HepG2 (cell line): ENCODE measurements around the gene RPLP1. TPM values are rescaled to one million over a fixed set of nuclear protein-coding genes. Genes with fewer than 3 reads are reported as not detected.

Experiments
- ATAC-seq: fragments of 200-7000 bp; cut with Tn5 transposase; 3 replicates; pipeline ENCODE4 v1.9.1; 2020; ENCODE audit warnings: mild to moderate bottlenecking, moderate library complexity
- BruUV-seq: library from RNA; stranded (reverse); fragments of 400-500 nt; replicated peaks from 2 replicates; lab custom pipeline; 2021; lab: Mats Ljungman, UMichigan
- CTCF ChIA-PET: fragments of 300-600 bp; formaldehyde crosslinking; extraction: SDS; loops from one replicate; lab custom pipeline; 2021; ENCODE audit warnings: low total read pairs, inconsistent platforms, low intra/inter-chr PET ratio; lab: Yijun Ruan, JAX
- POLR2A ChIA-PET: fragments of 350-600 bp; sonication (Branson Sonifier 250); formaldehyde crosslinking; loops from one replicate; lab custom pipeline; 2020; ENCODE audit warnings: antibody characterized with exemption, inconsistent platforms; lab: Yijun Ruan, JAX
- DNase-seq: peaks from one replicate; pipeline ENCODE4 v3.0.0-alpha.2; 2015; ENCODE audit warnings: low spot score
- FAIRE-seq: peaks from 3 replicates; lab custom pipeline; 2011; peaks lifted over from hg19 to GRCh38; lab: Jason Lieb, UNC
- H2AFZ ChIP-seq: one replicate; pipeline ENCODE4 v1.6.1; 2011; ENCODE audit warnings: low read length, inconsistent platforms
- H3K27ac ChIP-seq: fragments of 300-600 bp; 3 replicates; pipeline ENCODE4 v1.8.0; 2011; ENCODE audit warnings: mixed run types, mild to moderate bottlenecking, mixed read lengths, low read length, inconsistent platforms; ENCODE audit not compliant: insufficient read depth; ENCODE audit errors: extremely low read length
- H3K27me3 ChIP-seq, 2 experiments: fragments of 200-600 bp in 1 of 2; 2 replicates in 1 of 2; 3 replicates in 1 of 2; pipeline versions ENCODE4 v1.6.0 to v1.8.0; 2011; ENCODE audit warnings: low read length in 2 of 2, mild to moderate bottlenecking in 2 of 2, moderate library complexity in 2 of 2, inconsistent platforms in 1 of 2; ENCODE audit not compliant: insufficient read depth in 2 of 2, control insufficient read depth in 1 of 2
- H3K36me3 ChIP-seq, 2 experiments: fragments of 200-600 bp in 1 of 2; replicated peaks in 1 of 2; 2 replicates in 1 of 2; 3 replicates in 1 of 2; pipeline versions ENCODE4 v1.5.1 to v1.8.0; 2011; ENCODE audit warnings: low read length in 2 of 2, inconsistent platforms in 1 of 2; ENCODE audit not compliant: insufficient read depth in 2 of 2, control insufficient read depth in 1 of 2
- H3K4me1 ChIP-seq: 2 replicates; pipeline ENCODE4 v1.5.1; 2012; ENCODE audit warnings: low read length, inconsistent platforms; ENCODE audit not compliant: insufficient read depth
- H3K4me2 ChIP-seq: 2 replicates; pipeline ENCODE4 v1.6.0; 2011; ENCODE audit warnings: low read depth, low read length, inconsistent platforms
- H3K4me3 ChIP-seq, 3 experiments: fragments of 200-600 bp in 1 of 3; sonication (generic), shearing (Covaris generic) in 1 of 3; replicated peaks in 1 of 3; 2 replicates each; pipeline ENCODE4 v1.5.1; 2011 to 2016; ENCODE audit warnings: low read length in 3 of 3, inconsistent platforms in 2 of 3, low read depth in 2 of 3, mild to moderate bottlenecking in 2 of 3, control low read depth in 1 of 3, mixed read lengths in 1 of 3; ENCODE audit not compliant: insufficient read depth in 1 of 3
- H3K79me2 ChIP-seq: one replicate; pipeline ENCODE4 v1.6.1; 2011; ENCODE audit warnings: low read length, inconsistent platforms; ENCODE audit not compliant: insufficient read depth
- H3K9ac ChIP-seq: 2 replicates; pipeline ENCODE4 v1.6.0; 2011; ENCODE audit warnings: mild to moderate bottlenecking, low read depth, low read length, inconsistent platforms; ENCODE audit not compliant: insufficient read depth
- H3K9me3 ChIP-seq: 2 replicates; pipeline ENCODE4 v1.5.1; 2012; ENCODE audit warnings: mild to moderate bottlenecking, low read length
- H4K20me1 ChIP-seq: 2 replicates; pipeline ENCODE4 v1.6.0; 2011; ENCODE audit warnings: inconsistent platforms, mild to moderate bottlenecking, low read length, moderate library complexity; ENCODE audit not compliant: insufficient read depth
- CEBPB ChIP-seq: IDR thresholded peaks from 2 replicates; pipeline ENCODE4 v1.6.1; 2011; ENCODE audit warnings: low read depth, low read length, improper control_type of control experiment, borderline replicate concordance
- FOXA1 ChIP-seq, 2 experiments: fragments of 450-650 bp in 1 of 2; sonication (generic) in 1 of 2; formaldehyde crosslinking in 1 of 2; IDR thresholded peaks; 2 replicates each; pipeline versions ENCODE4 v1.4.0 to v1.6.1; 2016 to 2020; ENCODE audit warnings: missing genetic modification reagents in 1 of 2
- NCOR1 ChIP-seq: fragments of 200-600 bp; sonication (generic); IDR thresholded peaks from 2 replicates; pipeline ENCODE4 v1.7.0; 2017; ENCODE audit warnings: antibody characterized with exemption, low read length, borderline replicate concordance
- PHF5A ChIP-seq: IDR thresholded peaks from one replicate; pipeline ENCODE4 v1.6.1; 2018; ENCODE audit warnings: low read depth, missing genetic modification reagents; ENCODE audit not compliant: unreplicated experiment
- ZBTB7B ChIP-seq: sonication (generic); formaldehyde crosslinking; IDR thresholded peaks from 2 replicates; pipeline ENCODE4 v1.4.0; 2020; ENCODE audit warnings: missing genetic modification reagents
- ZHX1 ChIP-seq: sonication (generic); formaldehyde crosslinking; IDR thresholded peaks from 2 replicates; pipeline ENCODE4 v1.8.1; 2022; ENCODE audit warnings: low read depth, mild to moderate bottlenecking, missing genetic modification reagents
- ZIK1 ChIP-seq: sonication (generic); formaldehyde crosslinking; IDR thresholded peaks from 2 replicates; pipeline ENCODE4 v1.5.0; 2020; ENCODE audit warnings: mild to moderate bottlenecking, low read depth, missing genetic modification reagents, borderline replicate concordance
- ZMYM4 ChIP-seq: sonication (generic); formaldehyde crosslinking; IDR thresholded peaks from 2 replicates; pipeline ENCODE4 v1.8.1; 2023; ENCODE audit warnings: mild to moderate bottlenecking, missing genetic modification reagents
- ZNF33A ChIP-seq: sonication (generic); formaldehyde crosslinking; IDR thresholded peaks from 2 replicates; pipeline ENCODE4 v1.5.1; 2020; ENCODE audit warnings: missing genetic modification reagents, mild to moderate bottlenecking, moderate library complexity, borderline replicate concordance
- ZNF549 ChIP-seq: sonication (generic); formaldehyde crosslinking; IDR thresholded peaks from 2 replicates; pipeline ENCODE4 v1.5.0; 2020; ENCODE audit warnings: missing genetic modification reagents
- ZNF552 ChIP-seq: sonication (generic); formaldehyde crosslinking; IDR thresholded peaks from 2 replicates; pipeline ENCODE4 v1.9.0; 2022; ENCODE audit warnings: missing genetic modification reagents, mild to moderate bottlenecking, borderline replicate concordance
- ZNF605 ChIP-seq: sonication (generic); formaldehyde crosslinking; IDR thresholded peaks from 2 replicates; pipeline ENCODE4 v1.8.0; 2022; ENCODE audit warnings: mild to moderate bottlenecking, missing genetic modification reagents
- WGBS: methylation state at CpG from one replicate; pipeline ENCODE4 v1.1.6; 2017; ENCODE audit warnings: low lambda C conversion rate; 5-methylcytosine and 5-hydroxymethylcytosine counted together
- in situ Hi-C: cut with HindIII; loops from 2 replicates; pipeline ENCODE4 v1.10.0; 2017; ENCODE audit warnings: low pct_unique_long_range_greater_than_20kb; ENCODE audit not compliant: extremely low pct_ligation_motif_present
- intact Hi-C: fragments of 100-400 bp; cut with micrococcal nuclease; formaldehyde crosslinking; loops from one replicate; pipeline ENCODE4 v1.10.0; 2022; ENCODE audit not compliant: unreplicated experiment
- polyA plus RNA-seq, 8 experiments: library from polyadenylated mRNA; depleted of rRNA in 3 of 8; stranded (reverse) in 7 of 8; unstranded in 1 of 8; fragments of >200 nt; fragmentation: Illumina TruSeq in 4 of 8; extraction: Trizol in 4 of 8; gene quantifications; 2 replicates each; pipeline versions ENCODE4 v1.2.1 to v1.2.3, GENCODE V29; 2011 to 2016; ENCODE audit warnings: low read depth in 4 of 8, missing spikeins in 1 of 8, mixed read lengths in 1 of 8; ENCODE audit not compliant: insufficient read depth in 1 of 8
- total RNA-seq, 5 experiments: library from RNA; depleted of rRNA; stranded (reverse); fragments of >200 nt; fragmentation: Illumina TruSeq; extraction: Trizol; gene quantifications; 2 replicates each; pipeline ENCODE4 v1.2.3, GENCODE V29; 2016; ENCODE audit warnings: low read depth in 1 of 5
- TF ChIP-seq, protein P1 (sequence below): sonication (generic); formaldehyde crosslinking; IDR thresholded peaks from 2 replicates; pipeline ENCODE4 v1.4.0; 2020; ENCODE audit warnings: mild to moderate bottlenecking, missing genetic modification reagents
- TF ChIP-seq, protein P2 (sequence below): sonication (generic); formaldehyde crosslinking; IDR thresholded peaks from 2 replicates; pipeline ENCODE4 v1.8.1; 2023; ENCODE audit warnings: missing genetic modification reagents, mild to moderate bottlenecking, borderline replicate concordance

The RPLP1 gene
- total and polyA plus RNA-seq, 2 of the 13 experiments (the other 11 are each of a cell fraction or from before 2014, with no cell fraction given) = 817 to 929 TPM

DNA sequence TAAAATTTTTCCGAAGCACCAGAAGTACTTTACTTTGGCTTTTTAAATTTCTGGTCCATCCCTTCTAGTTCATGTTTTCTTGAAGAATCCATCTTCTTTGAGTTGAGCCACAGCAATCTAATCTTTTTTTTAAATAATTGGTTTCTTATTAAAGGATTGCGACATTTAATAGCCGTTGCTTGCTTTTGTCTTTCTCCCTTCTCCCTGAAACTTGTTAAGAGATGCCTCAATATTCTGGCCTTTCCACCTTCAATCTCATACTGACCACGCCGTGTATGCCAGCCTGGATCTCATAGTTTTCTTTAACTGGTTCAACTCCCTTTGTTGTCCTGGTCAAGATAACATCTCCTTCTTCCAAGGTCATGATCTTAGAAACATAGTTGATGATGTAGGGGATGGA is 18.4 kb upstream of the RPLP1 start:
- FAIRE-seq = no peak
- in situ Hi-C loops (no loop called here), intact Hi-C loops (no loop called here)
- Histone ChIP-seq H3K27ac (no peak overlapping the region), H3K9me3 (no peaks in the 10 kb centered on the region), H3K4me2 (no peak overlapping the region), H3K9ac (no peak overlapping the region), H3K79me2 (no peaks in the 10 kb centered on the region), H2AFZ (no peak overlapping the region), H3K4me3 (no peak overlapping the region), H3K27me3 (no peaks in the 10 kb centered on the region), H3K4me1 (no peaks in the 10 kb centered on the region), H3K36me3 (peaks cover 13 to 58% of the 10 kb centered on the region in 2 experiments), H4K20me1 (no peaks in the 10 kb centered on the region)
- CTCF ChIA-PET = no interaction called here
- no TSS peak for BruUV-seq
- no peak for DNase-seq
- TF ChIP-seq ZHX1 (CRISPR knock-in tag) (no peak), CEBPB (peak; percentile 54)
- 98% methylated on average over 5 of the region's 5 CpGs for WGBS
- no peak for ATAC-seq
- POLR2A ChIA-PET = no interaction called here

GRCh38 chr15:69434679-69435078 is 17.9 kb upstream of the RPLP1 start:
- ChIA-PET CTCF (no interaction called here), POLR2A (no interaction called here)
- intact Hi-C loops (no loop called here), in situ Hi-C loops (no loop called here)
- Histone ChIP-seq H3K4me2 (no peak overlapping the region), H3K36me3 (peaks cover 12 to 57% of the 10 kb centered on the region in 2 experiments), H2AFZ (no peak overlapping the region), H3K4me1 (no peaks in the 10 kb centered on the region), H3K9ac (no peak overlapping the region), H3K9me3 (no peaks in the 10 kb centered on the region), H4K20me1 (no peaks in the 10 kb centered on the region), H3K27ac (no peak overlapping the region), H3K27me3 (no peaks in the 10 kb centered on the region), H3K4me3 (no peak overlapping the region), H3K79me2 (no peaks in the 10 kb centered on the region)
- WGBS = 98% methylated on average over 11 of the region's 18 CpGs
- ATAC-seq (no peak), DNase-seq (no peak), FAIRE-seq (no peak)
- BruUV-seq = no TSS peak
- no peak for TF ChIP-seq ZNF33A (CRISPR knock-in tag)
- TF ChIP-seq ZNF552 (CRISPR knock-in tag) = no peak
- no peak for TF ChIP-seq ZNF549 (CRISPR knock-in tag)
- no peak for TF ChIP-seq ZNF605 (CRISPR knock-in tag)
- TF ChIP-seq PHF5A (CRISPR knock-in tag) = no peak
- no peak for TF ChIP-seq ZBTB7B
- TF ChIP-seq ZMYM4 (CRISPR knock-in tag) = no peak
- TF ChIP-seq NCOR1 = no peak
- TF ChIP-seq, protein P1, sequence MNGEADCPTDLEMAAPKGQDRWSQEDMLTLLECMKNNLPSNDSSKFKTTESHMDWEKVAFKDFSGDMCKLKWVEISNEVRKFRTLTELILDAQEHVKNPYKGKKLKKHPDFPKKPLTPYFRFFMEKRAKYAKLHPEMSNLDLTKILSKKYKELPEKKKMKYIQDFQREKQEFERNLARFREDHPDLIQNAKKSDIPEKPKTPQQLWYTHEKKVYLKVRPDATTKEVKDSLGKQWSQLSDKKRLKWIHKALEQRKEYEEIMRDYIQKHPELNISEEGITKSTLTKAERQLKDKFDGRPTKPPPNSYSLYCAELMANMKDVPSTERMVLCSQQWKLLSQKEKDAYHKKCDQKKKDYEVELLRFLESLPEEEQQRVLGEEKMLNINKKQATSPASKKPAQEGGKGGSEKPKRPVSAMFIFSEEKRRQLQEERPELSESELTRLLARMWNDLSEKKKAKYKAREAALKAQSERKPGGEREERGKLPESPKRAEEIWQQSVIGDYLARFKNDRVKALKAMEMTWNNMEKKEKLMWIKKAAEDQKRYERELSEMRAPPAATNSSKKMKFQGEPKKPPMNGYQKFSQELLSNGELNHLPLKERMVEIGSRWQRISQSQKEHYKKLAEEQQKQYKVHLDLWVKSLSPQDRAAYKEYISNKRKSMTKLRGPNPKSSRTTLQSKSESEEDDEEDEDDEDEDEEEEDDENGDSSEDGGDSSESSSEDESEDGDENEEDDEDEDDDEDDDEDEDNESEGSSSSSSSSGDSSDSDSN (CRISPR knock-in tag) = no peak
- TF ChIP-seq, protein P2, sequence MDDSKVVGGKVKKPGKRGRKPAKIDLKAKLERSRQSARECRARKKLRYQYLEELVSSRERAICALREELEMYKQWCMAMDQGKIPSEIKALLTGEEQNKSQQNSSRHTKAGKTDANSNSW (CRISPR knock-in tag) = no peak
- TF ChIP-seq ZIK1 (CRISPR knock-in tag) = no peak
- no peak for TF ChIP-seq FOXA1 (IDR thresholded peaks at IDR 0.05)
- TF ChIP-seq FOXA1 (CRISPR knock-in tag; IDR thresholded peaks at IDR 0.05) = no peak
